Inferior parietal cortex (tissue), 1 donor: ENCODE data around the gene ZSWIM1.
"Not testable (repeated sequence)": the region's sequence is repeated elsewhere in the genome, so short reads cannot be mapped to it uniquely, and the experiment has no call there.

ENCODE experiments used
- DNase-seq: peaks from one replicate; pipeline ENCODE4 v3.0.0-alpha.2; 2016; ENCODE audit errors: extremely low spot score

The ZSWIM1 gene

DNA sequence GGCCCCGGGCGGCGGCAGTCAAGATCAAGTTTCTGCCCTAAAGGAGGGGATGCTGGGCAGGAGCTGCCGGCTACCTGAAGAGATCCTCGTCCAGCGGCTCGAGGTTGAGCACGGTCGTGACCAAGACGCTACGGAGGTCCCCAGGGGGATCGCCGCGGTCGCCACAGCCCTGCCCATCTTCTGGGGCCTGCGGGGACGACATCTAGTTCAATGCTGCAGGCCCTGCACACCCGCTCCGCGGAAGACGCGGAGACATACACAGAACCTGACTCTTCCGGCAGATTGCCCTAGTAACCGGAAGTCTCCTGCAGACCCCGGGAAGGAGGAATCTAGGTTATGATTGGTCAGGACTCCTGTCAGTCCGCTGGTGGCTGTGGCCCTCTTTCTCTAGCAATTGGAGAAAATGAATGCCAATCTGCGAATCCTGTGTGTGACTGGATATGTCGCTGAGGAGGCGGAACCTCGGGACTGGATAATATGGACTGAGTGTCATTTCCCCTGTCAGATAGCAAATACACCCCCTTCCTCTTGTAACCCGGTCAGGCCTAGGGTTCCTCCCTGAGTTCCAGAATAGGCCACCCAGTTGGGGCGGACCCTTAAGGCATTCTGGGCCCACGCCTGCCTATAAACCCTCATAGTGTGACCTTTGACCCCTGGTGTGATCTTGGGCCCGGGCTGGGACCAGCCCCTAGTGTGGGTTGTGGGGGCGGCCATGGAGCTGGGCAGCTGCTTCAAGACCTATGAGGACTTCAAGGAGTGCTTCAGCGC, 23.7 kb upstream of the ZSWIM1 start, which contains the start of the genes ACOT8 and ZSWIM3:
ACOT8 (minus strand) TSS at position 279 of the 768 bp plus-strand sequence; CDS start at position 202, 77 bp downstream.
ZSWIM3 (plus strand) TSS at position 501 of the 768 bp plus-strand sequence; CDS start at position 713, 212 bp downstream.
- DNase-seq, result peak; percentile 100

GRCh38 chr20:45857882-45858216, 23.2 kb upstream of the ZSWIM1 start:
- no peak for DNase-seq

DNA sequence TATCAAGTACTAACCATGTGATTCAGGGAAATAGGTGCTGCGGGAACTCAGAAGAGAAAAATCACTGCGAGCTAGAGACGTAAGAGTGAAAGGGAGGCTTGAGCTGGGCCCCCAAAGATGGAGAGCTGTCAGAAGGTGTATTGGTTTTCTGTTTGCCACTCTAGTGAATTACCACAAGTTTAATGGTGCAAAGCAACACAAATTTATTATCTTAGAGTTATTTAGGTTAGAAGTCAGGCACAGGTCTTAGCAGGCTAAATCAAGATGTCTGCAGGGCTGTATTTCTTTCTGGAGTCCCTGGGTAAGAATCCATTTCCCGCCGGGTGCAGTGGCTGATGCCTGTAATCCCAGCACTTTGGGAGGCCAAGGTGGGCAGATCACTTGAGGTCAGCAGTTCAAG, 21.1 kb upstream of the ZSWIM1 start:
- no peak for DNase-seq

DNA sequence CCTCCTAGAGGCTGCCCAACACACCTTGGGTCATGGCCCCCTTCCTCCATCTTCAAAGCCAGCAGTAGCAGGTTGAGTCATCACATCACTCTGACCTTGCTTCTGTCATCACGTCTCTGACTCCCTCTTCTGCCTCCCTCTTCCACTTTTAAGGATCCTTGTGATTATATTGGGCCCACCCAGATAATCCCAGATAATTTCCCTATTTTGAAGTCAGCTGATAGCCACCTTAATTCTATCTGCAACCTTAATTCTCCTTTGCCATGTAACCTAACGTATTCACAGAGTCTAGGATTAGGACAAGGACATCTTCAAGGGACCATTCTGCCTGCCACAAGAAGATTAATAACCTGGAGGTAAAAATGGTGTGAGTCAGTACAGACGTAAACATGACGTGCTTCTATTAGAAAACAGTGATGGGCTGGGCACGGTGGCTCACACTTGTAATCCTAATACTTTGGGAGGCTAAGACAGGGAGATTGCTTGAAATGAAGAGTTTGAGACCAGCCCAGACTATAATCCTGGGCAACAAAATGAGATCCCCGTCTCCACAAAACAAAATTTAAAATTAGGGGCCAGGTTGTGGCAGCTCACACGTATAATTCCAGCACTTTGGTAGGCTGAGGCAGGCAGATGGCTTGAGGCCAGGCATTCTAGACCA, 20.3 kb upstream of the ZSWIM1 start:
- no peak for DNase-seq

DNA sequence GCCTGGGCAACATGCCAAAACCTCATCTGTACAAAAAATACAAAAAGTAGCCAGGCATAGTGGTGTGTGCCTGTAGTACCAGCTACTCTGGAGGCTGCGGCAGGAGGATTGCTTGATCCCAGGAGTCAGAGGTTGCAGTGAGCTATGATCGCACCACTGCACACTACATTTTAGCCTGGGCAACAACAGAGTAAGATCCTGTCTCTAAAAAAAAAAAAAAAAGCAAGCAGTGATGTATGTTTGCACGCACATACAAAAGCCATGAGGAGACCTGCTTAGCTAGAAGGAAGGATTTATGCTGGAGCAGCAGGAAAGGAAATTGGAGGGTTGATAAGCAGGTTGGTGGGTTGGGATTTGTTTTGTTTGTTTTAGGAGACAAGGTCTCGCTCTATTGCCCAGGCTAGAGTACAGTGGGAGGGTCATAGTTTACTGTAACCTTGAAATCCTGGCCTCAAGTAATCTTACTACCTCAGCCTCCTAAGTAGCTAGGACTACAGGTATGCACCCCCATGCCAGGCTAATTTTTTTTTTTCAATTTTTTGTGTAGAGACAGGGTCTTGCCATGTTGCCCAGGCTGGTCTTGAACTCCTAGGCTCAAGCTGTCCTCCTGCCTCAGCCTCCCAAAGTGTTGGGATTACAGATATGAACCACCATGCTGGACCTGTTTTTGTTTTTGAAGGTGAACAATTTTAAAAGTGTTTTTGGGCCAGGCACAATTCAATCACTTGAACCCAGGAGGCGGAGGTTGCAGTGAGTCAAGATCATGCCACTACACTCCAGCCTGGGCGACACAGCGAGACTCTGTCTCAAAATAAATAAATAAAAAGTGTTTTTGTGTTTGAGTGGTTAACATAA, 19.6 kb upstream of the ZSWIM1 start:
- no peak for DNase-seq

DNA sequence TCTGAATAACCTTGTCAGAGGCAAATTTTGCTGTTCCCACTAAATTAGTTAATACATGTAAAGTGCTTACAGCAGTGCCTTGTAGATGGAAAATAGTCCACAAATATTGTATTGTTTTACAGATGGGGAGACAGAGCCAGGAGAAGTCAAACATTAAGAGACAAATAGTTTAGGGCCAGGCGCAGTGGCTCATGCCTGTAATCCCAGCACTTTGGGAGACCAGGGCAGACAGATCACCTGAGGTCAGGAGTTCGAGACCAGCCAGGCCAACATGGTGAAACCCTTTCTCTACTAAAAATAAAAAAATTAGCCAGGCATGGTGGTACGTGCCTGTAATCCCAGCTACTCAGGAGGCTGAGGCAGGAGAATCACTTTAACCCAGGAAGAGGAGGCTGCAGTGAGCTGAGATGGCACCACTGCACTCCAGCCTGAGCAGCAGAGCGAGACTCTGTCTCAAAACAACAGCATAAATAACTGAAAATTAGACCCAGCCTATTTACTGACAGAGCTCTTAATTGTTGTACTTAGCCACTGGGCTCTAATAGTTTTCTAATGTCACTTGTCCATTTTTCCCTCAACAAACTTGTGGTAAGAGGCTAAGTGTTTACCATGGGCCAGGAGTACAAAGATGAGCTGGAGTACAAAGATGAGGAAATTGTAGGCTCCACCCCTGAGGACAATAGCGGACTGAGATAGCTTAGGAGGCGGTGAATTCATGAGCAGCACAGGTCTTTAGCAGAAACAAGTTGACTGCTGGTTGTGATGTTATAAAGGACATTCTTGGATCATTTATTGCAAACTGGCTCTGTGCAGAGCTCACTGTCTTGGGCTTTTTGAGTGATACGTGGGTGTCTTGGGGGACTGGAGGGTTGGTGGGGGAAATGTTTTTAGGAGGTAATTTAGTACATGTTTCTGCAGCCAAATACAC, 17.2 kb upstream of the ZSWIM1 start:
- DNase-seq, result no peak

GRCh38 chr20:45866454-45866853, 14.6 kb upstream of the ZSWIM1 start:
- DNase-seq, result no peak

GRCh38 chr20:45867136-45867818, 13.8 kb upstream of the ZSWIM1 start:
- no peak for DNase-seq

GRCh38 chr20:45867819-45868176, 13.2 kb upstream of the ZSWIM1 start:
- no peak for DNase-seq

GRCh38 chr20:45872626-45873025, 8.4 kb upstream of the ZSWIM1 start:
- no peak for DNase-seq

DNA sequence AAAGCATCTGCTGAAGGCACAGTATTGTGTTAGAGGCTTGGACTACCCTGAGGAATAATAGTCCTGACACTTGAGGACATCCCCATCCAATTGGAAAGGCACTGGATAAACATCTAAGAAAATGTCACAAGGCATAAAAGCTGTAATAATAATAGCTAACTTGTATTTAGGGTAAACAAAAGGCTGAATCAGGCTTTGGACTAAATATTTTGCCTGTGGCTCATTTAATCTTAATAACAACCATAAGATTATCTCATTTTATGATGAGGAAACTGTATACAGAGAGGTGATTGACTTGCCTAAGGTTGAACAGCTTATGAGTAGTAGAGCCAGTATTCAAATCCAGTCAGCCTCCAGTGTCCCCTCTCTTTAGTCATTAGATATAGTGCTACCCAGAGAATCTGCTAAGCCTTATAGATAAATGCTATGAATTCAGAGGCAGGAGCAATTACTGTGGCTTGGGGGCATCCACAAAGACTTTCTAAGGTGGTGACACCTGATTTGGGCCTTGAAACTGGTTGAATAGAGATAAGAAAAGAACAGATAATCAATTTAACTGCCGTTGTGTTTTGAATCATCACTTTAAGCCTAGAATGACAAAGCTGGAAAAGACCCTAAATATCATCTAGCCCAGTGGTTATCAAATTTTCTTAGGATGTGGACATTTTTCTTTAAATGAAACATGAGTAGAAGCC, 7.5 kb upstream of the ZSWIM1 start:
- DNase-seq, result no peak

DNA sequence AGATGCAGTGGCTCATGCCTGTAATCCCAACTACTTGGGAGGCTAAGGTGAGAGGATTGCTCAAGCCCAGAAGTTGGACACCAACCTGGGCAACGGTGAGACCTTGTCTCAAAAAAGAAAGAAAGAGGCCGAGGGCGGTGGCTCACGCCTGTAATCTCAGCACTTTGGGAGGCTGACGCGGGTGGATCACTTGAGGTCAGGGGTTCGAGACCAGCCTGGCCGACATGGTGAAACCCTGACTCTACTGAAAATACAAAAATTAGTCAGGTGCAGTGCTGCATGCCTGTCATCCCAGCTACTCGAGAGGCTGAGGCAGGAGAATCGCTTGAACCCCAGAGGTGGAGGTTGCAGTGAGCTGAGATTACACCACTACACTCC, 6.9 kb upstream of the ZSWIM1 start:
- not testable (repeated sequence) for DNase-seq

DNA sequence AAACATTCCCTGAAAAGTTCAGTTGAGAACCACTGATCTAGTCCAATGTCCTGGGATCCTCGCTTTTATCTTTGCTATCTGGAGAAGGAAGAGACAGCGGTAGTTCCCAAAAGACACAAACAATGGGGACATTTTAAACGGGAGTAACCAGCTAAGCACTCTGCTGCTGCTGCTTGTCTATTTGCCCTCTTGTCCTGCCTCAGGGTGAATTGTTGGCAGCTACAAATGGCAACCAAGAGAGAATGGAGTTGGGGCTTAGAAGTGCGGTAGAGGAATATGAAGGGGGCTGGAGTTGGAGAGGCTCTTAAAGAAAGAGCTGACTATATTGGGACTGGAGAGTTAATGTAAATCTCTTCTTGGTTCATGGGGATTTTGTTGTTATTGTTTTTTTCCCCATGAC, 6.5 kb upstream of the ZSWIM1 start:
- DNase-seq, result no peak

- no peak for DNase-seq
Measured at GRCh38 chr20:45878076-45878761, 2.8 kb upstream of the ZSWIM1 start.

DNA sequence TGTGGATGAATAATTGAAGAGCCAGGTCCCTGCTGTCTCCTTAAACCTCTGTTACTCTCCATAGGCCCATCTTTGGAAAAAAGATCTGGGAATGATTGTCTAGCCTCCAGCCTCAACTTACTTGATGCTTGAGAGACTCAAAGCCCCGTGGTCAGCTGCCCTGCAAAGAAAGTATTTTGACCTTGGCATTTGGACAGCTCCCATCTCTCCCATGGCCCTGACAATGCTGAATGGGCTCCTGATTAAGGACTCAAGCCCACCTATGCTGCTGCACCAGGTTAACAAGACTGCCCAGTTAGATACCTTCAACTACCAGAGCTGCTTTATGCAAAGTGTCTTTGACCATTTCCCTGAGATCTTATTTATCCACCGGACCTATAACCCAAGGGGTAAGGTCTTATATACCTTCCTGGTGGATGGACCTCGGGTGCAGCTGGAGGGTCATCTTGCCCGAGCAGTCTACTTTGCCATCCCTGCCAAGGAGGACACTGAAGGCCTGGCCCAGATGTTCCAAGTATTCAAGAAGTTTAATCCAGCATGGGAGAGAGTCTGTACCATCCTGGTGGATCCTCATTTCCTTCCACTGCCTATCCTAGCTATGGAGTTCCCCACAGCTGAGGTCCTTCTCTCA, 1.6 kb downstream of the ZSWIM1 start:
- DNase-seq, result no peak

- DNase-seq, result no peak
Measured at GRCh38 chr20:45883100-45883469, 2.1 kb downstream of the ZSWIM1 start.

DNA sequence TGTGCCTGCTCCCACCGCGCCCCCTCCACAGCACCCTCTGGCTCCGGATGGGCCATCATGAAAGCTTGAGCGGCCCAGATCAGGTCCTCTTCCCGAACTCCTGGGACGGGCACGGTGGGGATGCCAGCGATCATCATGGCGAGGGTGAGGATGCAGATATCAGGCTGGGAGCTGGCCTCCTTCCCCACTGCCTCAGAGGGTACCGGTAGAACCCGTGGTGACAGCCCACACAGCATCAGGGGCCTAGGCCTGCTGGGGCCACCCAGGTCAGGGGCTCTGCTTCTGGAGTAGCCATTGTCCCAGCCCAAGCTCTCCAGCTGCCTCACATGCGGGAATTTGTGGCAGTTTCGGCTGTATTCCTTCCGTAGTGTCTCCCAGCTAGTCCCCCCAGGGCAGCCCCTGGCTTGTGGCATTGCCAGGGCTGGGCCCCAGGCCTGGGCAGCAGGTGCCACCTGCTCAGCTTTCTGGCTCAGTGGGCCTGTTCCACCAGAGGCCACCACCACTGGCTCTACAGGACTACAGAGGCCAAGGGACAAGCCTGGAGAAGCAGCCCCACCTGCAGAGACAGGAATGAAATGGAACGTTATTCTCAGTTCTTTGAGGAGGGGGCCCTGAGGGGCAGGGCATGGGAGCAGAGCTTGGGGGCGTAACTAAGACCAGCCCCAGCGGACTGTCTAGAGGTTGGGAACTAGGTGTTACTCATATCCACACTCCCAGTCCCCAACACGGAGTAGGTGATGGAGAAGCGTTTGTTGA, 5.7 kb downstream of the ZSWIM1 start:
- DNase-seq, result no peak

GRCh38 chr20:45887346-45887715, 6.3 kb downstream of the ZSWIM1 start, which contains the start of gene SPATA25:
Gene SPATA25, minus strand, starts transcription at chr20:45887622. Its CDS starts 32 bp downstream, at chr20:45887590.
- no peak for DNase-seq
